ENCODE measurements around the gene FAM124A.

GRCh38 chr13:51179432-51179971 lies 42.7 kb upstream of the FAM124A start:
- TF ChIP-seq EZH2phosphoT487 (IDR thresholded peaks at IDR 0.05; ENCODE audit: insufficient read depth, low read depth) (no peak), EZH2 (IDR thresholded peaks at IDR 0.05; ENCODE audit: insufficient read depth, poor library complexity, severe bottlenecking) (no peak)
